Measurements from ENCODE around the gene GCNT4.

Gene GCNT4

GRCh38 chr5:75050415-75050814 is 1.9 kb downstream of the GCNT4 start:
- DNase-seq, result peak; percentile 72

- DNase-seq, result peak; percentile 85
Measured at GRCh38 chr5:75049456-75050351, 2.7 kb downstream of the GCNT4 start.

- DNase-seq, result no peak
Measured at GRCh38 chr5:75048457-75048953, 3.9 kb downstream of the GCNT4 start.

GRCh38 chr5:75047356-75047755 is 5.0 kb downstream of the GCNT4 start:
- no peak for DNase-seq

- peak; percentile 71 for DNase-seq
Measured at GRCh38 chr5:75046366-75047142, 5.8 kb downstream of the GCNT4 start.

- DNase-seq, result no peak
Measured at GRCh38 chr5:75045071-75045470, 7.3 kb downstream of the GCNT4 start.

- DNase-seq, result no peak
Measured at GRCh38 chr5:75044406-75044805, 8.0 kb downstream of the GCNT4 start.

- DNase-seq, result no peak
Measured at GRCh38 chr5:75043633-75044264, 8.6 kb downstream of the GCNT4 start.

- DNase-seq, result no peak
Measured at GRCh38 chr5:75042522-75042921, 9.8 kb downstream of the GCNT4 start.

- DNase-seq, result no peak
Measured at GRCh38 chr5:75040973-75041372, 11.4 kb downstream of the GCNT4 start.

GRCh38 chr5:75037106-75037505 is 15.3 kb downstream of the GCNT4 start:
- no peak for DNase-seq

- no peak for DNase-seq
Measured at GRCh38 chr5:75034137-75034739, 18.1 kb downstream of the GCNT4 start.

- no peak for DNase-seq
Measured at GRCh38 chr5:75031366-75031765, 21.0 kb downstream of the GCNT4 start.

- no peak for DNase-seq
Measured at GRCh38 chr5:75028090-75028489, 24.3 kb downstream of the GCNT4 start.

GRCh38 chr5:75023368-75024159 is 28.8 kb downstream of the GCNT4 start:
- DNase-seq, result no peak

GRCh38 chr5:75021800-75022199 is 30.6 kb downstream of the GCNT4 start:
- DNase-seq, result no peak

GRCh38 chr5:75021219-75021618 is 31.1 kb downstream of the GCNT4 start:
- no peak for DNase-seq

- no peak for DNase-seq
Measured at GRCh38 chr5:75020016-75020656, 32.2 kb downstream of the GCNT4 start.

- DNase-seq, result no peak
Measured at GRCh38 chr5:75018805-75019587, 33.4 kb downstream of the GCNT4 start.

- no peak for DNase-seq
Measured at GRCh38 chr5:75017971-75018370, 34.4 kb downstream of the GCNT4 start.

GRCh38 chr5:75016896-75017295 is 35.5 kb downstream of the GCNT4 start:
- no peak for DNase-seq
